ENCODE data around the gene MARK2.
"Not testable (repeated sequence)": the region's sequence is repeated elsewhere in the genome, so short reads cannot be mapped to it uniquely, and the experiment has no call there.

MARK2 gene

GRCh38 chr11:63858628-63859550 lies 20.0 kb downstream of the MARK2 start:
- Histone ChIP-seq H3K4me3 (no peak overlapping the region), H3K9me3 (no peaks in the 10 kb centered on the region), H3K27ac (peak overlapping the region in 1 of 2 donors; percentile 8), H3K27me3 (no peaks in the 10 kb centered on the region), H3K36me3 (peaks cover 0 to 17% (median 11%) of the 10 kb centered on the region in 3 donors), H3K4me1 (peaks cover 0 to 25% (median 9%) of the 10 kb centered on the region in 4 donors)
- DNase-seq = peak in 1 of 2 donors; percentile 58
- TF ChIP-seq, protein P1, sequence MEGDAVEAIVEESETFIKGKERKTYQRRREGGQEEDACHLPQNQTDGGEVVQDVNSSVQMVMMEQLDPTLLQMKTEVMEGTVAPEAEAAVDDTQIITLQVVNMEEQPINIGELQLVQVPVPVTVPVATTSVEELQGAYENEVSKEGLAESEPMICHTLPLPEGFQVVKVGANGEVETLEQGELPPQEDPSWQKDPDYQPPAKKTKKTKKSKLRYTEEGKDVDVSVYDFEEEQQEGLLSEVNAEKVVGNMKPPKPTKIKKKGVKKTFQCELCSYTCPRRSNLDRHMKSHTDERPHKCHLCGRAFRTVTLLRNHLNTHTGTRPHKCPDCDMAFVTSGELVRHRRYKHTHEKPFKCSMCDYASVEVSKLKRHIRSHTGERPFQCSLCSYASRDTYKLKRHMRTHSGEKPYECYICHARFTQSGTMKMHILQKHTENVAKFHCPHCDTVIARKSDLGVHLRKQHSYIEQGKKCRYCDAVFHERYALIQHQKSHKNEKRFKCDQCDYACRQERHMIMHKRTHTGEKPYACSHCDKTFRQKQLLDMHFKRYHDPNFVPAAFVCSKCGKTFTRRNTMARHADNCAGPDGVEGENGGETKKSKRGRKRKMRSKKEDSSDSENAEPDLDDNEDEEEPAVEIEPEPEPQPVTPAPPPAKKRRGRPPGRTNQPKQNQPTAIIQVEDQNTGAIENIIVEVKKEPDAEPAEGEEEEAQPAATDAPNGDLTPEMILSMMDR (IDR thresholded peaks at IDR 0.05) = no peak
- intact Hi-C loops (cut with DNase I; ENCODE audit: low total_unique reads) = no loop called here

GRCh38 chr11:63862923-63863322 lies 24.0 kb downstream of the MARK2 start:
- TF ChIP-seq, protein P1 (IDR thresholded peaks at IDR 0.05) = no peak
- Histone ChIP-seq H3K36me3 (peaks cover 0 to 17% (median 11%) of the 10 kb centered on the region in 3 donors), H3K27ac (no peak overlapping the region), H3K9me3 (no peaks in the 10 kb centered on the region), H3K27me3 (no peaks in the 10 kb centered on the region), H3K4me3 (no peak overlapping the region), H3K4me1 (peaks cover 0 to 39% (median 19%) of the 10 kb centered on the region in 4 donors)
- intact Hi-C loops (cut with DNase I; ENCODE audit: low total_unique reads) = no loop called here
- no peak for DNase-seq

DNA sequence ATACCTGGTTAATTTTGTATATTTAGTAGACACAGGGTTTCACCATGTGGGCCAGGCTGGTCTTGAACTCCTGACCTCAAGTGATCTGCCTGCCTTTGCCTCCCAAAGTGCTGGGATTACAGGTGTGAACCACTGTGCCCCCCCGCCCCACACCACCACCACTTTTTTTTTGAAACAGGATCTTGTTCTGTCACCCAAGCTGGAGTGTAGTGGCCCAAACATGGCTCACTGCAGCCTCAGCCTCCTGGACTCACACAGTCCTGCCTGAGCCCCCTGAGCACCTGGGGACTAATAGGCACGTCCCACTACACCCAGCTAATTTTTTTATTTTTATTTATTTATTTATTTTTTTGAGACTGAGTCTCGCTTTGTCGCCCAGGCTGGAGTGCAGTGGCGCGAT lies 24.7 kb downstream of the MARK2 start:
- H3K27ac ChIP-seq; intact Hi-C loops (cut with DNase I; ENCODE audit: low total_unique reads); DNase-seq; H3K4me3 ChIP-seq; H3K9me3 ChIP-seq; H3K27me3 ChIP-seq: not testable (repeated sequence)
- Histone ChIP-seq H3K36me3 (peaks cover 0 to 17% (median 11%) of the 10 kb centered on the region in 3 donors), H3K4me1 (peaks cover 0 to 42% (median 17%) of the 10 kb centered on the region in 4 donors)

DNA sequence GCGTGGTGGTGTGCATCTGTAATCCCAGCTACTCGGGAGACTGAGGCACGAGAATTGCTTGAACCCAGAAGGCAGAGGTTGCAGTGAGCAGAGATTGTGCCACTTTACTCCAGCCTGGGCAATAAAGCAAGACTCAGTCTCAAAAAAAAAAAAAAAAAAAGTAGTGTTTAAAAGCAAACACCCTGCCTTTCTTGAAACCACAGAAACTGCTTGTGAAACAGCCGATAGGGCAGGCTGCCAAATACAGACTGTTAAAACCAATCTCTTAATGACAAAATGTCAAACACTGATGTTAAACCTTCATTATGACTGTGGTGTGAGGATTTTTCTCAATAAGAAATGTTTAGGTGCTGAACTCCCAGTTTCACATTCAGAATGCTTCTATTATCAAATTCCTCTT lies 27.3 kb downstream of the MARK2 start:
- peak; percentile 71 to 79 for DNase-seq
- peaks cover 0 to 60% (median 34%) of the 10 kb centered on the region in 4 donors for H3K4me1 ChIP-seq
- H3K9me3 ChIP-seq = no peaks in the 10 kb centered on the region
- TF ChIP-seq, protein P1 (IDR thresholded peaks at IDR 0.05) = no peak
- no peak overlapping the region for H3K4me3 ChIP-seq
- intact Hi-C loops (cut with DNase I; ENCODE audit: low total_unique reads) = no loop called here
- H3K27ac ChIP-seq = no peak overlapping the region
- peaks cover 0 to 11% (median 10%) of the 10 kb centered on the region in 3 donors for H3K36me3 ChIP-seq
- no peaks in the 10 kb centered on the region for H3K27me3 ChIP-seq

DNA sequence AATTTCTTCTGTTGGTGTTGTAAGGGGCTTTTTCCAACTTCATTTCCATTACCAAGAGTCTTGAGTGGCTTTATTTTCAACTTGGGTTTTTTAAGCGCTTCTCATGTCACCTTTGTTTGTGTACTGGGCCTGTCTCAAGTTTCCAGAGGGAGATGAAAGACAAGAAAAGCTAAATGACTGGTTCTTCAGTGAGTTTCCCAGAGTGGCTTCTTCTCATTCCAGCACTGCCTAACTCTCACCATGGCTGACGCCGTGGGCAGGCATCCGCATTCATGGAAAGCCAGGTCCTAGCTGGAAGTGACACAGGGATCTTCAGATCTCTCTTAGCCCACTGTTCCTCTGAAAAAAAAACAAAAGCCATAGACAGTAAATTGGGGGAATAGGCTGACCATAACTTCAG lies 28.6 kb downstream of the MARK2 start:
- no peak overlapping the region for H3K4me3 ChIP-seq
- H3K4me1 ChIP-seq = peaks cover 0 to 68% (median 42%) of the 10 kb centered on the region in 4 donors
- no peaks in the 10 kb centered on the region for H3K9me3 ChIP-seq
- TF ChIP-seq, protein P1 (IDR thresholded peaks at IDR 0.05) = no peak
- H3K27me3 ChIP-seq = no peaks in the 10 kb centered on the region
- H3K36me3 ChIP-seq = peaks cover 0 to 6% (median 5%) of the 10 kb centered on the region in 3 donors
- DNase-seq = no peak
- H3K27ac ChIP-seq = no peak overlapping the region
- intact Hi-C loops (cut with DNase I; ENCODE audit: low total_unique reads) = no loop called here

DNA sequence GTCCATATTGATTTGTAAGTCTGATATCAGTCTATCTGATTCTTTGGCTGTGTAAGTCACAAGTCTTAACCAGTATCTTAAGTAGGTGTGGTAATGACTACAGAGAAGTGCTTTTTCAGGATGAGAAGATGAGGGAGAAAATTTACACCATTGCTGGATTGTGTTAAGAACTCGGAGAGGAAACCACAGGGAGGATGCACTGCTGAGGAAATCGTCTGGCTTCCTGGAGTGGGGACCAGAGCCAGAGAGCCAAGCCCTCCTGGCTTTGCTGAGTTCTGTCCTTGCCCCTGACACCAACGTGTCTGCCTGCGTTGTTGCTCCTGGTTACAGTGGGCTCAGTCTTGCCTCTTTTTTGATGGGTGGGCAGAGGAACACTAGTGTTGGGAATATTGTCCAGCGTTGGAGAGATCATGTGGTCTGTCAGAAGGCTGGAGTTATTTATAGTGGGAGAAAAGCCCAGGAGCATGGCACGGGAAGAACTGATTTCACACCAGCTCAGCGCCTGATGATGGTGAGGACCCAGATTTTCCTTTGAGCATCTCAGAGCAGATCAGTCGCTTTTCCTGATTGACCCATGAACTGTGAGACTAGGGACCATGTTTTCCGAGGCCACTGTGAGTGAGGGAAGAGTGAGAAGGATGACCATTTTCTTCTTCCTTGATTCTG lies 29.6 kb downstream of the MARK2 start:
- no peaks in the 10 kb centered on the region for H3K9me3 ChIP-seq
- H3K36me3 ChIP-seq = no peaks in the 10 kb centered on the region
- TF ChIP-seq, protein P1 (IDR thresholded peaks at IDR 0.05) = no peak
- H3K4me3 ChIP-seq = no peak overlapping the region
- intact Hi-C loops (cut with DNase I; ENCODE audit: low total_unique reads) = no loop called here
- DNase-seq = peak in 1 of 2 donors; percentile 41
- no peaks in the 10 kb centered on the region for H3K27me3 ChIP-seq
- H3K4me1 ChIP-seq = peaks cover 0 to 74% (median 51%) of the 10 kb centered on the region in 4 donors
- peak overlapping the region in 1 of 2 donors; percentile 9 for H3K27ac ChIP-seq

All from tibial artery (tissue), 4 donors.